NCI-H345 treated with DMSO at 0.1 percent for 48 hours (cell line): ENCODE data around the gene MARCKSL1.

Source experiments
- DNase-seq: peaks from one replicate; lab custom pipeline; 2025; ENCODE audit not compliant: unreplicated experiment; lab: John Stamatoyannopoulos, UW

MARCKSL1 gene

DNA sequence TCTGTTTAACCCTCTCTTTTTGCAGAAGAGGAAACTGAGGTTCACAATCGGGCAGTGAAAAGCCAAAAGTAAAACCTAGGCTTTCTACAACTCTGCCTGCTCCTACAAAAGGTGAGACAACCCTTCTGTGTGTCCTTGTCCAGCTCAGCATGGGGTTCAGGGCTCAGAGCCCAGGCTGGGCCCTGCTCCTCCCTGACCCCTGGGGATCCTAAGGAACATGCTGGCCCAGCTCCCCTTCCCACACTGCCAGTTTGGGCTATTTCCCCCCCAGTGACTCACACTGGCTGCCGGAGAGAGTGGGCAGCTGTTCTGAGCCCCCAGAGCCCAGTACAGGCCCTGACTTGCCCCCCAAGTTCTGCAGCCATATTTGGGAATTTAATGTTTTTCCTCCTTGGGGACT lies 17.4 kb upstream of the MARCKSL1 start:
- no peak for DNase-seq

DNA sequence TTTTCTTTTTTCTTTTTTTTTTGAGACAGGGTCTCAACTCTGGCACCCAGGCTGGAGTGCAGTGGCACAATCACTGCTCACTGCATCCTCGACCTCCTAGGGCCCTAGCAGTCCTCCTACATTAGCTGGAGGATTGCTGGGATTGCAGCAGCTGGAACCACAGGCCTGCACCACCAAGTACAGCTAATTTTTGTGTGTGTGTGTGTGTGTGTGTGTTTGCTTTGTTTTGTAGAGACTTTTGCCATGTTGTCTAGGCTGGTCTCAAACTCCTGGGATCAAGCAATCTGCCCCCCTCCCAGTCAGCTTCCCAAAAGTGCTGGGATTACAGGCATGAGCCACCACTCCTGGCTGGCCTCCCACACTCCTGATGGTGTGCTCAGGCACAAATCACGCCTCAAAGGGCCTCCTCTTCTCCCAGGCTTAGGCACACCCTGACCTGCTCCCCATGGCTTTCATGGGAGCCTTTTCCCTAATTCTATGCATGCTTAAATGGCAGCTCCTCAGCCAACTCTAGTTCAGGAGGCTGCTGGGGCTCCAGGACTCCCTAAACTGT lies 16.9 kb upstream of the MARCKSL1 start:
- no peak for DNase-seq

DNA sequence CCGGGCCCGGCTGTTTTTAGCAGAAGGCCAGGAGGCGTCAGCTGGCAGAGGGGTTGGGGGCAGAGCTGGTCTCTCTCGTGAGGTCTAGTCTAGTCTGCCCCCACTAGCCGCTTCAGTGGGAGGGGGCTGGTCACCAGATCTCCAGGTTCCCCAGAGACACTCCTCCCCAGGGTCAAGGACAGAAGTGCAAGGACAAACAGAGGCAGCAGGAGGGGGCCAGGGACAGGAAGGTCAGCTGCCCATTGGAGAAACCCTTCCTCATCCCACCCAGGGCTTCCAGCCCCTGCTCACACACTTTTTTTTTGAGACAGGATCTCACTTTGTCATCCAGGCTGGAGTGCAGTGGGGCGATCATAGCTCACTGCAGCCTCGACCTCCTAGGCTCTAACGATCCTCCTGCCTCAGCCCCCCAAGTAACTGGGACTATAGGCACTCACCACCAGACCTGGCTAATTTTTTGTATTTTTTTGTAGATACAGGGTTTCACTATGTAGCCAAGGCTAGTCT lies 16.3 kb upstream of the MARCKSL1 start:
- DNase-seq = no peak

DNA sequence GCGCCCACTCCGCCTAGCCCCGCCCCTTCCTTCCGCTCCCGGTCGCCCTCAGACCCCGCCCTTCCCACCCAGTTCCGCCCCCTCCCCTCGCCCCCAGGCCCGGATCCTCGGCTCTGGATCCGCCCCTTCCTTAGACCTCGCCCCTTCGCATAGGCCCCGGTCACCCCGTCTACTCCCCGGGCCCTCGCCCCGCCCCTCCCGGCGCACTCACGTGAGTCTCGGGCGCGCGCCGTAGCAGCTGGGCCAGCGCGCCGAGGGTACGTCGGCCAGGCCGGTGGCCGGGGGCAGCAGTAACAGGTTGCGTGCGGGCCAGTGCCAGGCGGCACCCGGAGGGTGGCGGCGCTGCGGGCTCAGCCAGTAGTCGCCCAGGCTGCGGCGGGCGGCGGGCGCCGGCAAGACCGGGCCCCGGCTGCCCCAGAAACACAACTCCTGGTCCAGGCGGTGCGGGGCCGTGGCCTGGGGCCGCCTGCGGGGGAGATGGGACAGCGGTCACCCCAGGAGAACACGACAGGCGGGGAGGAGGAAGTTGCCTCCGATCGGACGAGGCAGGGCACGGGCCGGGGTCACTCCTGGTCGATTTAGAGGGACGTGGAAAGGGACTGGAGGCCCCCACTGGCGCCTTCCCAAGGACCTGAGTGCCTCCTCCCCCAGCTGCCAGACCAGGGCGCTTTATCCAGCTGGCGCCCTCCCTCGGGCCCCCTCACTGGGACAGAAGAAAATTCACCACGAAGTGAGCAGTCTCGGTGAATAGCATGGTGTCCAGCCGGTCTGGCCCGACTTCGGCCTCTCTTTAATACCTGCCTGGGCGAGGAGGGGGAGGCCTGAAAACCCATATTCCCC lies 15.6 kb upstream of the MARCKSL1 start:
- DNase-seq = peak; percentile 86

DNA sequence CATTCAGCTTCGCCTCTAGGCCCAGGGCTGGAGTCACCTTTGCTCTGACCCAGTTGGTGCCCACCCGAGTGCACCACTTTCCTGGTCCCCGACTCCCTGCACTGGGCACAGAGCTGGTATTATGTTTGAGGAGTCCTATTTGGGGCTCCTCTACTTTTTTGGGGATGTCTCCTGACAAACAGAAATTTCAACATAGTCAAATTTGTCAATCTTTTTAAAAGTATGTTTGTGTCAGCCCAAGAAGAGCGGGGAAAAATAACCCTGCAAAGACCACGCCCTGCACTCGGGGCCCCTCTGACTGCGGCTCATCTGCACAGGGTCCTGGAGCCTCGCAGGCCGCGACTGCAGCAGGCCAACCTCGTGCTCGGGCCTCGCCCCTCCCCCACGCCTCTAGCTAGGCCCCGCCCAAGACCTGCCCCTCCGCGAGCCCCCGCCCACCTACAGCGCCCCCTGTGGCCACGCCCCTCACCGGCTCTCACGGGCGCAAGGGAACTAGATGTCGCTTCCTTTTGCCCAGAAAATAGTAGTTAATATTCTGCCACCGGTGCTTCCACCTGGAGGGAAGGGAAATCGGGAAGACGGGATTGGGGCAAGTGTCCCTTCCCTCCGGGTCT lies 14.9 kb upstream of the MARCKSL1 start:
- peak; percentile 69 for DNase-seq

DNA sequence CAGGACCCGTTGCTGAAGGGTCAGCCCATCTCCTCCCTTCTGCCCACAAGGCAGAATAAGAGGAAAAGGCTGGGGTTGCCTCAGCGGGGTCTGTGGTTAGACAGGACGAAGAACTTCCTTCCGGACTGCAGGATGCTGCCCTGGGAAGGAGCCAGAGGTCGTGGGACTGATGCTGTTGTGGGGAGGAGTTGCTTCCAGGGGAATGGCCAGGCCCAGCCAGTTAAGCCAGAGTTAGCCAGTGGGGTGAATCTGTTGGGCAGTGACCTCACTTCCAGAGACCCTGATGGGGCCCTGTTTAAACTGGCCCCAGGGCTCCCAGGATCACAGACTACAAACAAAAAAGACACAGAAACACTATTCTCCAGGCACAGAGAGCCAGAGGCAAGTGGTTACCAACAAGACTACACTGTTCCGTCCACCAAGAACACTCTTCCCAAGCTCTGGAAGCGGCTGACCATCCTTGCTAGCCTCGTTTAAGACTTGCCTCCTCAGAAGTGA lies 13.2 kb upstream of the MARCKSL1 start:
- no peak for DNase-seq

DNA sequence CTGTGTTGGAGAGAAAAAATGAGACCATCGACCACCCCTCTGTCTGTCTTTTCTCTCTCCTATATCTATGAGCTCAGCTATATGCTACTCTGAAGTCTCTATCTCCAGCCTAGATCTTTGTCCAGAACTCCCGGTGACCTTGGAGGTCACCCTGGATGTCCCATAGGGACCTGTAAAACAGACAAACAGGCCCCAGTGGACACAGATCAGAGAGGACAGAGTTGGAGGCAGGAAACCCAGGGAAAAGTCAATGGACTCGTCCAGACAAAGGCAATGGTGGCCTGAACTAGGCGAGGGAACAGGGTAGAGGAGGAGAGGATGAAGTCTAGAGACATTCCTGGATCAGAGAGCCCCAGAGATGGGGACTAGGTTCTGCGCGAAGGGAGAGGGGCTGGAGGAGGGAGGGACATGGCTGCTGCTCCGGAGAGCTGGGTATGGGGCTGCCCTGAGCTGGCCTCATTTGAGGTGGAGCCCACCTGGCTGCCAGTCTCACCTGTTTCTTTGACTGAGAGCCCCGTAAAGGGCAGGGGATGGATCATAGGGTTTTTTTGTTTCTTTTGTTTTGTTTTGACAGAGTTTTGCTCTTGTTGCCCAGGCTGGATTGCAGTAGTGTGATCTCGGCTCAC lies 10.6 kb upstream of the MARCKSL1 start:
- no peak for DNase-seq

DNA sequence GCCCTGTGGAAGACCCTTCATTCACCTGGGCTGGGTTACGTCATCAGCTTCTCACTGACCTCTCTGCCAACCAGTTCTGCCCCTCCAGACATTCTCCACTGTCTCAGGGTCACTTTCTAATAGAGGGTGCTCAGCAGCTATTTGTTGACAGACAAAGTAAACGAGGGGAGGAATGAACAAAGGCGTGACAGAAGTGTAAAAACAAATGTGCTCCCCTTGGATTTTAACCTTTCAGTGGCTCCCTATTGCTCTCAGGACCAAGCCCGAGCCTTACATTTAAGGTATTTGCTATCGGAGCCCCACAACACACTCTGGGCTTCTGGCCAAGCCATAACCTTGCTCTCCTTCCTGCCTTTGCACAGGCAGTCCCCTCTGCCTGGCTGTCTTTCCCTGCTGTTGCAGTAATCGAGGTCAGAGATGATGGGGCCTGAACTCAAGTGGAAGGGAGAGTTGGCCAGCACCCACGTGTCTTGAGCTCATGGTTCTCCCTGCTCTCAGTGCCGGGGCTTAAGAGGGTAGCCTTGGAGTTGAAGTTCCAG lies 9.3 kb upstream of the MARCKSL1 start:
- no peak for DNase-seq

DNA sequence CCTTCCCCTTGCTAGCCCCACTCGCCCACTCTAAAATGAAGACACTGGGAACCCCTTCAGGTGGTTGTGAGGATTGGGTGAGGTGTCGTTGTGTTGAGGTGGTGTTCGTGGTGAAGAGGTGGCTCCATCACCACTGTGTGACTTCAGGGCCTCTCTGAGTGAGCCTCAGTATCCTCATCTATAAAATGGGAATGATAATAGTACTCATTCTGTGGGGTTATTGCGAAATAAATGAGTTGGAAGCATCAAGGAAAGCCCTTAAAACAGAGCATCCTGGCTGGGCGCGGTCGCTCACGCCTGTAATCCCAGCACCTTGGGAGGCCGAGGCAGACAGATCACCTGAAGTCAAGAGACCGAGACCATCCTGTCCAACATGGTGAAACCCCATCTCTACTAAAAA lies 6.7 kb upstream of the MARCKSL1 start:
- DNase-seq = no peak

DNA sequence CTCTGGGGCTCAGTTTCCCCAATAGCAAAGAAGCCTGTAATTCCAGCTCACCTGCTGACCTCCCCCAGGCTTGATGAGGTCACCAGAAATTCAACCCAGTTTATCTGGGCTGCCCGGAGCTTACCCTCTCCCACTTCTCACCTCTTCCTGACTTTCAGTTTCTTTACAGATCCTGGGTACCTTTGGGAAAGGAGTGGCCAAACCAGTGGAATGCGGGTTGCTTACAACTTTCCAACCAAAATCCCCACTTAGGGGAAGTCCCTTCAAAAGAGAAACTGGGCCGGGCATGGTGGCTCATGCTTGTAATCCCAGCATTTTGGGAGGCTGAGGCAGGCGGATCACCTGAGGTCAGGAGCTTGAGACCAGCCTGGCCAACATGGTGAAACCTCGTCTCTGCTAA lies 5.9 kb upstream of the MARCKSL1 start:
- no peak for DNase-seq

DNA sequence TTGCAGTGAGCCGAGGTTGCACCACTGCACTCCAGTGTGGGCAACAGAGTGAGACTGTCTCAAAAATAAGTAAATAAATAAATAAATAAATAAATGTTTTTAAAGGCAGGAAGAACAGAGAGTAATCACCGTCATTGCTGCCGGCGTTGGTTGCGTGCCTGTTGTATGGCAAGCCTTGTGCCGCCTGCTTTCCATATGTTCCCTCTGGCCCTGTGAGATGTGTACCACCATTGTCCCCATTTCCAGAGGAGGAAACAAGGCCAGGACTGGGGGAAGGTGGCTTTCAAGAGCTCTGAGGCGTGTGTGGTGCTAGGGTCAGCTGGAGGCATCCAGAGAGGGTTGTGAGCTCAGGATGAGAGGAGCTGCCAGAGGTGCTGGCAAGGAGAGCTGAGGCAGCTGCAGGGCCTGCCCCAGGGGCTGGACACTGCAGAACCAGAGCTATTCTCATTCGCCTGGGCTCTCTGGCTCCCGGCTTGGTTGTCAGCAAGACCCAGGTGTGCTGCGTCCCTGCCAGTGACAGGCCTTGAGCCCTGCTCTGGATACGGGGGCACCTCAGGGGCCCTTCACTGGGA lies 5.2 kb upstream of the MARCKSL1 start:
- DNase-seq = no peak

DNA sequence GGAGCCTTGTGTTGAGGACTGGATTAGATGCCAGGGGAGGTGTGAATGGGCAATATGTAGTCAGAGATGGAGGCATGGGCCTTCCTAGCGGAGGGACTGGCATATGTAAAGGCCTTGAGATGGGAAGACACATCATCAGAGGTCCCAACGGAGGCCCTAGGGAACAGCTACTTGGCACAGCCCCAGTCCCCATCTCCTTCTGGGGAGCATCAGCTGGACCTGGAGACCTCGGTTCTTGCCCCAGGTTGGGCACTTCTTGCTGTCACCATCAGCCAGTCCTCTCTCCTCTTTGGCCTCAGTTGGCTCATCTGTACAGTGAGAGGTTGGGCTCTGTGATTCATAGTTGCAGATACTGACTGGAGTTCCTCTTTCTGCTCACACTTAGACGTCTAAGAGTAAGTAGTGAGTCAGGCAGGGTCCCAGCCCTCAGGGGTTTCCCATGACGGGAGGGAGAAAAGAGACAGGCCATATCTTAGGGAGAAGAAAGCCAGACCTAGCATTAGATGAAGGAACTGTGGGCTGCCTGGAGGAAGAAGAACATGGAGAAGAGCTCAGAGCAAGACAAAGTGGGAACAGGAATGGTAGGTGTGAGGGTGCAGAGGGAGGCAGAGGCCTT lies 3.4 kb upstream of the MARCKSL1 start:
- DNase-seq = no peak

DNA sequence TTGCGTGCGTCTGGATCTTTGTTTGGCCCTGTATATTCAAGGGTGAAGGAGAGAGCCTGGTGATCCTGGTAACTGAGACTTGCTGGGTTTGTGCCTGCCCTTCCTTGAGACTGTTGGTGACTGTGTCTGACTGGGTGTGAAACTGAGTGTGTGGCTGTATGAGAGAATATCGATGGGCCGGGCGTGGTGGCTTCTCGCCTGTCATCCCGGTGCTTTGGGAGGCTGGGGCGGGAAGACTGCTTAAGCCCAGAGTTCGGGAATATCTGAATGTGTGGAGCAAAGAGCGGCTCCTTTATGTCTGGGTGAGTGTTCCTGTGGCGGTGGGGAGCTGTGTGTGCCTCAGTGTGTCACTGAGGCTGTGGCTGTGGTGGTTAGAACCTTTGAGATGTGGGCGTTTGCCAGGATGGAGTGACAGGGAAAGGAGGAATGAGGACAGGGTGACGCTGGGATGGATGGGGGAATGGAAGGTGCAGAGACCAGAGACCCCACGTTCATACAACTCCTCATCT lies 2.7 kb upstream of the MARCKSL1 start:
- DNase-seq = no peak

DNA sequence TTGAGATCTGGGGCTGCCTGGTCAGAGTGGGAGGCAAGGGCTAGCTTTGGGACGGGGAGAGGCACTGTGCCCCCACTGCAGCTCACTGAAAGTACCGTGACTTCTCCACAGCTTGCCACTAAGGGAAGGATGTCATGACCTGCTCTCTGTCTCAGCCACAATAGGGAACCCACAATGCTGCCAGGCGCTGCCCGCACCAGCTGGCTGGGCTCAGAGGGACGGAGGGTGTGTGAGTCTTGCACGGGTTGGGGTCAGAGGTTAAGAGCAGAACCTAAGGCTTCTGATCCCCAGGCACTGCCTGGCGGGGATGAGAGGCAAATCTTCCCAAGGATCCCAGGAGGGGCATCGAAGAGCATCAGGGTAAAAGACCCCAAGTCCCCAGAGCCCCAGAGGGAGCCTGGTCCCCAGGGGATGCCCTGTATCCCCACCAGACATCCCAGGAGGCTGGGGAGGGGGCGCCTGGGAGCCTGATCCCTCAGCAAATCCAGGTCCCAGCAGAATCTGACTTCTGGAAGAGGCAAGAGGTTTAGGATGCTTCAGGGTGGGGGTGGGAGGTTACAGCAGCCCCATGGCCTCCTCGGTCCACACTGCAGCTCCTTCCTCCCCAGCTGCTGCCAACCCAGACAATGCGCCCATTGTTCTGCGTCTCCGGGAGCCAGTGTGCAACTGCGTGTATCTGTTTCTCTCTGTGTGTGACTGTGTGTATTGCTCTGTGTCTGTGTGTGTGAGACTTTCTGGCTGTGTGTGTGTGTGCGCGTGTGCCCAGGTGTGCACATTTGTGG lies 2.0 kb upstream of the MARCKSL1 start:
- no peak for DNase-seq

DNA sequence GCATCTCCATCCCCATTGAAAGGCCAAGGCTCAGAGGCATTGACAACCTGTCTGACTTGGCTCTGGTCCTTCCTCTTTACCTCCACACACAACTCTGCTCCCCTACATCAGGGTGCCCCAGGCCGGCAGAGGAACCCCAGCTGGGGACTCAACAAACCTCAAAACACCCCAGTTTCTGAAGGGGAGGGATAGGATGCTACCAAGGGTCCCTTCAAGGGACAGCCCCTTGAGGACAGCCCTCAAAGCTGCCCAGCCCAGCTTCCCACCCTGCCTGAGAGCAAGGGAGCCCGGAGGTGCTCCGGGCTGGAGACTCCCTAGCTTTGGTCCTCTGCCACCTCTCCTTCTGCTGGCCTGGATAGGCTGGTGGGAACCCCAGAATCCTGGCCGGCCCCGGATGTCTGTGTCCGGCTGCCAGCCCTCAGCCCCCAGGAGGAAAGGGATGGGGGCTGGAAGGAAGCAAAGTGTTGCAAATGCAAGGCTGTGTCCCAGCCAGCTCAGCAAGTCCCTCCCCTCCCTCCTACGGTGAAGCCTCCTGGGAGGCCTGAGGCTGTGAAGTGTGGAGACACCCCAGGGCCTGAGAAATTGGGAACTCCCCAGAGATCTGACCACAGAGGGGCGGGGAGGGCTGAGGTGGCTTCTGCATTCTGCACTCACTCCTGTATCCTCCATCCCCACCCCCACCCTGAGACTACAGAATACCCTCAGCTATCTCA lies 1.1 kb upstream of the MARCKSL1 start:
- no peak for DNase-seq

DNA sequence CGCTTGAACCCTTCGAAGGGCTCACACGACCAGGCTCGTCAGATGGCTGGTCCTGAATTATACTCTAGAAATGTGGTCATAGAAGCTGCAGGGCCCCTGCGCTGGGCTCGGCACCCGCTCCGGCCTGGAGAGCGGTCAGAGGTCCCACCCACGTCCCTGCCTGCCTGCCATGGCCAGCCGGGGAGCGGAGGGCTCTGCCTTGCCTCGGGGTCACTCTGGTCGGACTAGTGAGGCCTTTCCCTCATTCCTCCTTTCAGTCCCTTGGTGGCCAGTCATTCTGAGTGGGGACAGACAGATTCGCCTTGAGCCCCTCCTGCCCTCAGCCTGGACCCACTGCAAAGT lies 529 bp upstream of the MARCKSL1 start:
- no peak for DNase-seq

DNA sequence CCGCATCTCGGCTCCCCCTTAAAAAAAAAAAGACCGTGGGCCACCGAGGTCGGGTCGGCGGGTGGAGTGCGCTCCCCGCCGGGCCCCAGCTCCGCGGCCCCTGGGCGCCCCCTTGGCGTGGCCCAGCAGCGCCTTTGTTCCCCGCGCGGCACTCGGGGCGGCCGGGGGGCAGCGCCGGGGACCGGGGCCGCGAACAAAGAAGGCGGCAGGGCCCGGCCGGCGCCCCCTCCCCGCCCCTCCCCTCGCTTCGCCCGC lies 571 bp downstream of the MARCKSL1 start:
- DNase-seq = no peak

DNA sequence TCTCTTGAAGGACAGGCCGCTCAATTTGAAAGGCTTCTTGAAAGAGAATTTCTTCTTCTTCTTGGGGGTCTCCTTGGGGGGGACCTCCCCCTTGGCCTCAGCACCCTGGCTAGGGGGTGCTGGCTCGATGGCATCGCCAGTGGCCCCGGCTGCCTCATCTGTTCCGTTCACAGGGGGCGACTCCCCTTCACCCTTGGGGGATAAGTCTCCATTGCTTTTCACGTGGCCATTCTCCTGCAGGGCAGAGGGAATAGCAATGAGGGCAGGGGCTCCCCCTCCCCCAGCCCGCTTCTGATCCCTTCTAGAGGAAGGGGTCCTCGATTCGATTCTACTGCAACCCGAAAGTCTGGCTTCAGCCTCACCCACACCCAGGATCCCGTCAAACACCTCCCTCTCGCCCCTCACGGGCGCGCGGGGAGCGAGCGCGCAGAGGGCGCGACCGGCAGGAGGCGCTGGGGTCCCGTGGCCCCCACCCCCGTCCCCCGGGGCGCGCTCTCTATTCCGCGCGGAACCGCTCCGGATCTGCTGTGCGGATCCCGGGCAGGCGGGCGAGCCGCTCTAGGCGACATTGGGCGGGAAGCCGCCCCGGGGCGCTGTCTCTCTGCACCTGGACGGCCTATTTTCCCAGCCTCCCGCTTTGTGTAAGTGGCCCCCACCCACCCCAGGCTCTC lies 1.0 kb downstream of the MARCKSL1 start:
- no peak for DNase-seq
